HepG2 (cell line): ENCODE measurements around the gene BCL11B.

Source experiments
- CHD2 ChIP-seq: IDR thresholded peaks from 2 replicates; pipeline ENCODE4 v1.6.1; 2011; ENCODE audit warnings: low read depth, low read length, improper control_type of control experiment
- MATR3 ChIP-seq: sonication (generic); formaldehyde crosslinking; IDR thresholded peaks from 2 replicates; pipeline ENCODE4 v1.4.0; 2020; ENCODE audit warnings: missing genetic modification reagents
- RELA ChIP-seq: sonication (generic); formaldehyde crosslinking; IDR thresholded peaks from 2 replicates; pipeline ENCODE4 v1.4.0; 2020; ENCODE audit warnings: missing genetic modification reagents
- SMAD1 ChIP-seq: sonication (generic); formaldehyde crosslinking; IDR thresholded peaks from 2 replicates; pipeline ENCODE4 v1.4.0; 2020; ENCODE audit warnings: missing genetic modification reagents, low read depth, mild to moderate bottlenecking, borderline replicate concordance
- TAF15 ChIP-seq: fragments of 200-400 bp; formaldehyde crosslinking; IDR thresholded peaks from one replicate; pipeline ENCODE4 v1.6.1; 2018; ENCODE audit warnings: mild to moderate bottlenecking, low read depth, low read length; ENCODE audit not compliant: poor library complexity, severe bottlenecking
- ZBTB40 ChIP-seq, 2 experiments: fragments of 450-650 bp in 1 of 2; sonication (generic) in 1 of 2; formaldehyde crosslinking in 1 of 2; IDR thresholded peaks; 2 replicates each; pipeline versions ENCODE4 v1.6.1 to v1.8.0; 2016 to 2022; ENCODE audit warnings: antibody characterized with exemption in 1 of 2, mild to moderate bottlenecking in 1 of 2, missing genetic modification reagents in 1 of 2
- ZBTB8A ChIP-seq: sonication (generic); formaldehyde crosslinking; IDR thresholded peaks from 2 replicates; pipeline ENCODE4 v1.4.0; 2020; ENCODE audit warnings: mild to moderate bottlenecking, low read depth, missing genetic modification reagents, borderline replicate concordance
- ZNF431 ChIP-seq: sonication (generic); formaldehyde crosslinking; IDR thresholded peaks from 2 replicates; pipeline ENCODE4 v1.9.0; 2022; ENCODE audit warnings: missing genetic modification reagents, low read depth, mild to moderate bottlenecking, borderline replicate concordance

- TF ChIP-seq TAF15 (no peak), CHD2 (no peak), MATR3 (CRISPR knock-in tag) (no peak), ZBTB8A (no peak), ZNF431 (CRISPR knock-in tag) (no peak), ZBTB40 (IDR thresholded peaks at IDR 0.05) (no peak), ZBTB40 (CRISPR knock-in tag; IDR thresholded peaks at IDR 0.05) (no peak), RELA (CRISPR knock-in tag) (no peak), SMAD1 (no peak)
Observed at GRCh38 chr14:99317231-99318090, 45.5 kb upstream of the BCL11B start.
